Right cardiac atrium (tissue), 5 donors: Measurements from ENCODE around the gene FXYD2. TPM values are rescaled to one million over a fixed set of nuclear protein-coding genes. Genes with fewer than 3 reads are reported as not detected.
A peak's percentile ranks its signal among the peaks of the same experiment; 100 is the strongest.

Experiments used
- ATAC-seq, 2 donors: fragments of 200-7000 bp; cut with Tn5 transposase; one replicate each; pipeline versions ENCODE4 v1.8.0 to v1.9.1; 2020; ENCODE audit warnings: moderate library complexity in 2 of 2, mild to moderate bottlenecking in 1 of 2
- DNase-seq, 3 donors: peaks; one replicate each; pipeline ENCODE4 v3.0.0-alpha.2; 2020
- H3K27ac ChIP-seq: one replicate; pipeline ENCODE4 v1.5.1; 2013; ENCODE audit warnings: mild to moderate bottlenecking, low read length, control low read depth, moderate library complexity
- H3K27me3 ChIP-seq: one replicate; pipeline ENCODE4 v1.6.1; 2013; ENCODE audit not compliant: control insufficient read depth, insufficient read depth
- H3K4me1 ChIP-seq: one replicate; pipeline ENCODE4 v1.6.1; 2013; ENCODE audit warnings: low read length; ENCODE audit not compliant: control insufficient read depth, insufficient read depth
- H3K4me3 ChIP-seq: one replicate; pipeline ENCODE4 v1.5.1; 2013; ENCODE audit warnings: low read length, control low read depth
- H3K9me3 ChIP-seq: one replicate; pipeline ENCODE4 v1.6.1; 2013; ENCODE audit warnings: low read length; ENCODE audit not compliant: control insufficient read depth
- WGBS: extraction: QIAGEN DNeasy Blood & Tissue Kit; methylation state at CpG from one replicate; pipeline ENCODE4 v1.1.7; 2013; 5-methylcytosine and 5-hydroxymethylcytosine counted together
- intact Hi-C, 4 donors: fragments of 100-400 bp; cut with DNase I; formaldehyde crosslinking; loops; one replicate each; pipeline versions ENCODE4 v1.11.0 to v1.14.0; 2022 to 2023
- polyA plus RNA-seq: library from polyadenylated mRNA; stranded (reverse); fragments of 200-250 nt; gene quantifications from one replicate; pipeline ENCODE4 v1.2.3, GENCODE V29; 2013
- total RNA-seq, 4 donors: library from RNA; stranded (reverse); fragmentation: NEBNext Ultra II Directional; extraction: Animal tissue kit (Norgen Biotek cat#: 25700); gene quantifications; one replicate each; pipeline ENCODE4 v1.2.1, GENCODE V29; 2021
- donor health status: healthy with polysubstance abuse.
- donor health status: DM: no; HTN: yes; CAD: no.
- donor health status: DM: no; HTN: no; CAD: no.
- donor health status: DM: no; HTN: yes; CAD: no; lungs with severe emphysema.
- donor health status: DM: yes; HTN: yes; CAD: no.

FXYD2 gene
- total and polyA plus RNA-seq, 5 donors = 1.1 to 4.0 (median 2.1) TPM

GRCh38 chr11:117809236-117810055, 15.1 kb downstream of the FXYD2 start:
- intact Hi-C loops = loop anchor here (5.0 to 10.0 kb wide), 2 partner anchors 245 to 367 kb away; no protein-coding TSS in a partner anchor
- DNase-seq (peak; percentile 83 to 92 (median 91)), ATAC-seq (peak; percentile 95)
- Histone ChIP-seq H3K4me1 (peaks cover 1% of the 10 kb centered on the region), H3K4me3 (no peak overlapping the region), H3K9me3 (no peaks in the 10 kb centered on the region), H3K27me3 (no peaks in the 10 kb centered on the region), H3K27ac (no peak overlapping the region)
- WGBS = 23% methylated on average over 22 of the region's 22 CpGs

DNA sequence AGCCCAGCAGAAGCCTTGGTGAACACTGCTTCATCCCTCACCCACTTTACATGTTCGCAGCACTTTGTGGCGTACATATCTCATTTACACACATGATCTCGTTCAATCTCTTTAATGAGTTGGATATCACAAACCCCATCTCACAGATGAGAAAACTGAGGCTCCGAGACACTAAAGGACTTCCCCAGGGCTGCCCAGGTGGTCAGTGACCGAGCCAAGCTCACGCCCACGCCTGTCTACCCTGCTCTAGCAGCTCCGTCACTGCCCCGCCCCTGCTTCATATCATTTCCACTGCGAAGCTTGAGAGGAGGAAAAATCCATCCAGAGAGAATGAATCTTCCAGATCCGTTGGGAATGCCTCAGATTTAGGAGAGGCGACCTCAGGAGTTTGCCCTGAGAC, 15.8 kb downstream of the FXYD2 start:
- whole genome bisulfite sequencing = 67% methylated on average over 12 of the region's 12 CpGs
- H3K27ac ChIP-seq = no peak overlapping the region
- intact Hi-C loops = loop anchor here (5.0 to 10.0 kb wide), 2 partner anchors 246 to 366 kb away; no protein-coding TSS in a partner anchor

DNA sequence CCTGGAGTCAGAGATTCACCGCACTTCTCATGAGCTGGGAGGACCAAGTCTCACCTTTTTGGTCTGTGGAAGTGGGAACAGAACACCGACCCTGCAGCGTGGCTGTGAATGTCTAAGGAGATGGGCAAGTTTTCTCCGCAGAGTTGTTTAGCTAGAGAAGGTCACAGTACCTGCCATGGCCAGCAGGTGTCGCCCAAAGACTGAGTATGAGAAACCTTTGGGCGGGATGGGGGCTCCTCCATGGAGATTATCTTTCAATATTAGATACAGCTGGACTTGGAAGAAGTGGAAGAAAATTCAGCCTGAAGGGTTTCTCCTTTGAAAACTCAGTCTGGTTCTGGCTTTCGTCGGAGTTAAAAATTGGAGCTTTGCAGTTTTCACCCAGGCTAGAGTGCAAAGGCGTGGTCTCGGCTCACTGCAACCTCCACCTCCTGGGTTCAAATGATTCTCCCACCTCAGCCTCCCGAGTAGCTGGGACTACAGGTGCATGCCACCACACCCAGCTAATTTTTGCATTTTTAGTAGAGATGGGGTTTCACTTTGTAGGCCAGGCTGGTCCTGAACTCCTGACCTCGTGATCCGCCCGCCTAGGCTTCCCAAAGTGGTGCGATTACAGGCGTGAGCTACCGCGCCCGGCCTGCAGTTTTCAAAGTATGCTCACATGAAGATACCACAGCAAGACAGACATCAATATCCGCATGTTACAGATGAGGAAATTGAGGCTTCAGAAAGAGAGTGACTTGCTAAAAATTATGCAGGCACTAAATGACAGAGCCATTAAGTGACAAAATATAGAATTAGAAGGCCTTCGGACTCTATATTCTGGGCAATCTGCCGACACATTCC, 16.8 kb downstream of the FXYD2 start:
- DNase-seq = peak; percentile 78 to 95 (median 90)
- H3K27ac ChIP-seq = no peak overlapping the region

More for the DNA sequence above, 15.8 kb downstream of the FXYD2 start:
- H3K4me3 ChIP-seq = no peak overlapping the region
- no peaks in the 10 kb centered on the region for H3K27me3 ChIP-seq
- peak in 1 of 3 donors; percentile 70 for DNase-seq
- H3K4me1 ChIP-seq = no peaks in the 10 kb centered on the region
- no peaks in the 10 kb centered on the region for H3K9me3 ChIP-seq
- ATAC-seq = peak; percentile 40 to 56

GRCh38 chr11:117806846-117807245, 17.7 kb downstream of the FXYD2 start:
- Histone ChIP-seq H3K4me1 (no peaks in the 10 kb centered on the region), H3K27ac (no peak overlapping the region), H3K27me3 (no peaks in the 10 kb centered on the region), H3K4me3 (no peak overlapping the region), H3K9me3 (no peaks in the 10 kb centered on the region)
- no peak for ATAC-seq
- DNase-seq = no peak
- intact Hi-C loops = loop anchor here (5.0 to 10.0 kb wide), 2 partner anchors 248 to 365 kb away; no protein-coding TSS in a partner anchor
- WGBS = 79% methylated on average over 5 of the region's 5 CpGs

More for the DNA sequence above, 16.8 kb downstream of the FXYD2 start:
- H3K4me3 ChIP-seq = no peak overlapping the region
- no peaks in the 10 kb centered on the region for H3K9me3 ChIP-seq
- WGBS = 57% methylated on average over 22 of the region's 22 CpGs
- H3K27me3 ChIP-seq = no peaks in the 10 kb centered on the region
- no peaks in the 10 kb centered on the region for H3K4me1 ChIP-seq
- intact Hi-C loops = loop anchor here (5.0 to 10.0 kb wide), 2 partner anchors 247 to 365 kb away; no protein-coding TSS in a partner anchor
- ATAC-seq = peak; percentile 53 to 60

DNA sequence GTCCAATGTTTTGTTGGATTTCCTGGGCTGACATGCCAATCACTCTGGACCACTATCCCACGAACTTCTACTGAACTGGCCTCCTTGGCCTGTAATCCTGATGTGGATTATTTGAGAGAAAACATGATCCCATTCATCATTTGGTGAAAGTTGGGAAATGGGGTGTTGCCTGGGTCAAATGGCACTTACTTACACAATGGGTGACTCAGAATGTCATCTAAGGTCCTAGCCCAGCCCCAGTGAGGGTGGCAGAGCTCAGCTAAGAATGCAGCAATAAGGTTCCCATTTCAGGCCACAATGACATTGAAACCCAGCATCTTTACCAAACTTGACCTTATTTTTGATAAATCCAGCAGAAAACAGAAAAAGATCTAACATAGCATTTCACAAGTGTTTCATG, 19.5 kb downstream of the FXYD2 start:
- 49% methylated on average over 1 of the region's 1 CpG for WGBS
- intact Hi-C loops = loop anchor here (5.0 to 10.0 kb wide), 2 partner anchors 250 to 363 kb away; no protein-coding TSS in a partner anchor
- Histone ChIP-seq H3K27ac (no peak overlapping the region), H3K4me3 (no peak overlapping the region), H3K27me3 (no peaks in the 10 kb centered on the region), H3K4me1 (no peaks in the 10 kb centered on the region), H3K9me3 (no peaks in the 10 kb centered on the region)
- no peak for DNase-seq
- peak in 1 of 2 donors; percentile 15 for ATAC-seq

- 92% methylated on average over 8 of the region's 8 CpGs for WGBS
- Histone ChIP-seq H3K27me3 (no peaks in the 10 kb centered on the region), H3K4me3 (no peak overlapping the region), H3K4me1 (no peaks in the 10 kb centered on the region), H3K27ac (no peak overlapping the region), H3K9me3 (no peaks in the 10 kb centered on the region)
- DNase-seq = no peak
- no peak for ATAC-seq
- intact Hi-C loops = loop anchor here in 1 of 4 donors (10.0 kb wide), 1 partner anchor 251 kb away; no protein-coding TSS in a partner anchor
Observed at GRCh38 chr11:117803896-117804295, 20.6 kb downstream of the FXYD2 start.

DNA sequence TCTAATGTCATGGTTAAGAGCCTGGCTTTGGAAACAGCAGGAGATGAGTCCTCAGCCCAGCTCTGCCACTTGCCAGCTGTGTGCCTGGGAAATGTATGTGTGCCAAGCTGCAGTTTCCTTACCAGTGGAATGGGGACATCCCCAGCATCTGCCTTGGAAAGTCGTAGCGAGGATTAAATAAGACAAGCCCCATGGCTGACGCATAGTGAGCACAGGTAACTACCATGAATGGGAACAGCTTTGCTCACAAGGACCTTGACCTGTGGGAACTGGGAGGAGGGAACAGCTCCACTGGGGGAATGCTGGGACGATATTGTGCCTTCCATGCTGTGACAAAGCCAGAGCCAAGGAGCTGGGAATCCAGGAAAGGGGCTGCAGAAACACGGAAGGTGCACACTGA, 24.9 kb downstream of the FXYD2 start:
- Histone ChIP-seq H3K4me1 (peaks cover 2% of the 10 kb centered on the region), H3K9me3 (no peaks in the 10 kb centered on the region), H3K27me3 (no peaks in the 10 kb centered on the region), H3K4me3 (no peak overlapping the region), H3K27ac (no peak overlapping the region)
- intact Hi-C loops = loop anchor here in 1 of 4 donors (10.0 kb wide), 1 partner anchor 255 kb away; no protein-coding TSS in a partner anchor
- WGBS = 68% methylated on average over 5 of the region's 5 CpGs
- DNase-seq = no peak
- no peak for ATAC-seq

DNA sequence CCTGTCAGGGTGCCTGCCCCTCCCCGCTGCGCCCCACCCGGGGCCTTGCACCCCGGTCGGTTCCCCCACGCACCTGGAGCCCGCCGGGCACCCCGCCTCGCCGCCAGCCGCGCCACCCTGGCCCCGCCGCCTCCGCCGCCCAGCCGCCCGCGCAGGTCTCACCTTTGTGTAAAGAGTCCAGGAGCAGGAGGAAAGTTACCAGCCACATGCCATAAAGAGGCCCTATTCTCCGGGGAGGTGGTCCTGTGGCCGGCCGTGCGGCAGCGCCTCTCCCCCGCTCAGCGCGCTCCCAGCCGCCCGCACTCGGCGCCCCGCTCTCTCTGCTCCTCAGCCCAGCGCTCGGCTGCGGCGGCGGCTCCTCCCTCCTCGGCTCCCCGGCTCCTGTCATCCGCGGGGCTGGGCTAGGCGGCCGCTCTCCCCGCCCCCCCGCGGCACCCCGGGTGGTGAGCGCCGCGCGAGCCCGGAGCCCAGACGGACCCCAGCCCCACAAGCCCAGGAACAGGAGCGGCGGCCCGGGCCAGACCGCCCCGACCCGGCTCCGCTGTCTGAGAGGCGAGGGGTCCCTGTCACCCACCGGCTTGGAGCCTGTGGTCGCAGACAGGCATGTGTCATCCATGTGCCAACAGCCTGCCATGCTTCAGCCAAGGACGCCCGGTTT, 27.5 kb downstream of the FXYD2 start, which contains the start of gene DSCAML1:
DSCAML1 (minus strand) TSS at position 345 of the 658 bp plus-strand sequence; CDS start at position 208, 137 bp downstream.
- peak; percentile 81 to 82 for ATAC-seq
- peaks cover 2% of the 10 kb centered on the region for H3K4me1 ChIP-seq
- WGBS = 2% methylated on average over 66 of the region's 66 CpGs
- H3K27me3 ChIP-seq = no peaks in the 10 kb centered on the region
- DNase-seq = peak; percentile 60 to 83 (median 77)
- H3K27ac ChIP-seq = no peak within 1 kb of the TSS
- H3K9me3 ChIP-seq = no peaks in the 10 kb centered on the region
- intact Hi-C loops = no loop called here
- H3K4me3 ChIP-seq = peak within 1 kb of the TSS; percentile 36

DNA sequence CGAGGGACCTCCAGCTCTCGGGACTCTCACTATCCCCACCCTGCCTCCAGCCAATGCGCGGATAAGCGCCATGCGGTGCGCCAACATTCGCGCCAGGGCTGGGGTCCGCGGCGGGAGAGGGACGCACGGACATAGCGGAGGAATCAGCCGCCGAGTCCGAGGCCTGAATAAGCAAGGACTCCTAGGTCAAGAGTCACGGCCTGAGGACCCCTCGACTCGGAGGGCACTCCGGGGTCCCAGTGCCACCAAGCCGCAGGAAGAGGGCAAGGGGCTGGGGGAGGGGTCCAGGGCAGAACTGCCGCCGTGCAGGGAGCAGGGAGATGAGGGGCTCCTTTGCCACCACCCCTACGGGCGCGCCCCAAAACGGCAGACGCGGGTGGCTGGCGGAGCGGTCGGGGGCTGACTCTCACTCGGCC, 28.1 kb downstream of the FXYD2 start:
- H3K4me3 ChIP-seq = peak overlapping the region; percentile 36
- WGBS = 1% methylated on average over 35 of the region's 35 CpGs
- ATAC-seq (no peak), DNase-seq (no peak)
- no peak overlapping the region for H3K27ac ChIP-seq
- H3K27me3 ChIP-seq = no peaks in the 10 kb centered on the region
- intact Hi-C loops = no loop called here
- no peaks in the 10 kb centered on the region for H3K9me3 ChIP-seq
- H3K4me1 ChIP-seq = peaks cover 2% of the 10 kb centered on the region
